ENCODE data around the gene NCOR2. TPM values are rescaled to one million over a fixed set of nuclear protein-coding genes. Genes with fewer than 3 reads are reported as not detected.

NCOR2 gene
- total and polyA plus RNA-seq, 8 donors, result 27.2 to 292 (median 83.5) TPM

- no peaks in the 10 kb centered on the region for H3K27me3 ChIP-seq
- intact Hi-C loops (cut with DNase I; ENCODE audit: low total_unique reads), result no loop called here
- no peak for DNase-seq
- no peak overlapping the region for H3K4me3 ChIP-seq
- peaks cover 35 to 59% (median 48%) of the 10 kb centered on the region in 4 donors for H3K4me1 ChIP-seq
- H3K36me3 ChIP-seq, result peaks cover 0 to 21% (median 13%) of the 10 kb centered on the region in 4 donors
- TF ChIP-seq POLR2AphosphoS5 (IDR thresholded peaks at IDR 0.05), result no peak
- no peak for TF ChIP-seq POLR2A (IDR thresholded peaks at IDR 0.05)
- no peak for TF ChIP-seq EP300 (IDR thresholded peaks at IDR 0.05)
- TF ChIP-seq, protein P1, sequence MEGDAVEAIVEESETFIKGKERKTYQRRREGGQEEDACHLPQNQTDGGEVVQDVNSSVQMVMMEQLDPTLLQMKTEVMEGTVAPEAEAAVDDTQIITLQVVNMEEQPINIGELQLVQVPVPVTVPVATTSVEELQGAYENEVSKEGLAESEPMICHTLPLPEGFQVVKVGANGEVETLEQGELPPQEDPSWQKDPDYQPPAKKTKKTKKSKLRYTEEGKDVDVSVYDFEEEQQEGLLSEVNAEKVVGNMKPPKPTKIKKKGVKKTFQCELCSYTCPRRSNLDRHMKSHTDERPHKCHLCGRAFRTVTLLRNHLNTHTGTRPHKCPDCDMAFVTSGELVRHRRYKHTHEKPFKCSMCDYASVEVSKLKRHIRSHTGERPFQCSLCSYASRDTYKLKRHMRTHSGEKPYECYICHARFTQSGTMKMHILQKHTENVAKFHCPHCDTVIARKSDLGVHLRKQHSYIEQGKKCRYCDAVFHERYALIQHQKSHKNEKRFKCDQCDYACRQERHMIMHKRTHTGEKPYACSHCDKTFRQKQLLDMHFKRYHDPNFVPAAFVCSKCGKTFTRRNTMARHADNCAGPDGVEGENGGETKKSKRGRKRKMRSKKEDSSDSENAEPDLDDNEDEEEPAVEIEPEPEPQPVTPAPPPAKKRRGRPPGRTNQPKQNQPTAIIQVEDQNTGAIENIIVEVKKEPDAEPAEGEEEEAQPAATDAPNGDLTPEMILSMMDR (IDR thresholded peaks at IDR 0.05), result no peak
- H3K27ac ChIP-seq, result no peak overlapping the region
- WGBS, 5 donors, result 85 to 90% (median 89%) methylated on average over 9 of the region's 9 CpGs
- H3K9me3 ChIP-seq, result no peaks in the 10 kb centered on the region
These were observed 30.8 kb downstream of the NCOR2 start for GRCh38 chr12:124536641-124537040.

- no peaks in the 10 kb centered on the region for H3K27me3 ChIP-seq
- peaks cover 32 to 68% (median 52%) of the 10 kb centered on the region in 4 donors for H3K4me1 ChIP-seq
- WGBS, 5 donors, result 73 to 85% (median 81%) methylated on average over 15 to 24 of the region's 24 CpGs
- peaks cover 0 to 21% (median 16%) of the 10 kb centered on the region in 4 donors for H3K36me3 ChIP-seq
- H3K4me3 ChIP-seq, result no peak overlapping the region
- H3K9me3 ChIP-seq, result no peaks in the 10 kb centered on the region
- no peak overlapping the region for H3K27ac ChIP-seq
- no peak for DNase-seq
- TF ChIP-seq, protein P1 (IDR thresholded peaks at IDR 0.05), result no peak
- TF ChIP-seq POLR2AphosphoS5 (IDR thresholded peaks at IDR 0.05) (no peak), EP300 (IDR thresholded peaks at IDR 0.05) (no peak), POLR2A (IDR thresholded peaks at IDR 0.05) (no peak)
- intact Hi-C loops (cut with DNase I; ENCODE audit: low total_unique reads), result no loop called here
These were observed 32.4 kb downstream of the NCOR2 start for GRCh38 chr12:124534776-124535740.

GRCh38 chr12:124533456-124533855 lies 34.0 kb downstream of the NCOR2 start:
- TF ChIP-seq POLR2A (IDR thresholded peaks at IDR 0.05), result no peak
- TF ChIP-seq, protein P1 (IDR thresholded peaks at IDR 0.05), result no peak
- no peak for TF ChIP-seq POLR2AphosphoS5 (IDR thresholded peaks at IDR 0.05)
- H3K27ac ChIP-seq, result no peak overlapping the region
- no peaks in the 10 kb centered on the region for H3K9me3 ChIP-seq
- peaks cover 0 to 24% (median 20%) of the 10 kb centered on the region in 4 donors for H3K36me3 ChIP-seq
- H3K4me1 ChIP-seq, result peaks cover 16 to 53% (median 38%) of the 10 kb centered on the region in 4 donors
- H3K27me3 ChIP-seq, result no peaks in the 10 kb centered on the region
- WGBS, 5 donors, result 87 to 93% (median 89%) methylated on average over 13 of the region's 13 CpGs
- no peak overlapping the region for H3K4me3 ChIP-seq
- intact Hi-C loops (cut with DNase I; ENCODE audit: low total_unique reads), result no loop called here
- DNase-seq, result no peak

DNA sequence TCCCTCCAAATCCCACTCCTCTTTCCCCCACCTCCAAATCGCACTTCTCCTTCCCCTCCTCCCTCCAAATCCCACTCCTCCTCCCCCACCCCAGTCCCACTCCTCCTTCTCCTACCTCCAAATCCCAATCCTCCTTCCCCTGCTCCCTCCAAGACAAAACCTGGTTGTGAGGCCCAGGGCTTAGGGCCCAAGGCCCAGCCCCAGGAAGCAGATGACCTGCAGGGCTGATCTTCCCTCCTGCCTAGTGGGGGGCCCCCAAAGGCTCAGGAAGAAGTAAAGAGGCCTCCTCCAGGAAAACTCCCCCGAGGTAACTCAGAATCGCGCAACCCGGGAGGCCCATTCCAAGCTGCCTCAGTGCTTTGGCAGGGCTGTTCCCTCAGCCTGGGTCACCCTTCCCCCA lies 34.4 kb downstream of the NCOR2 start:
- peaks cover 11 to 53% (median 33%) of the 10 kb centered on the region in 4 donors for H3K4me1 ChIP-seq
- H3K27ac ChIP-seq, result no peak overlapping the region
- no peak for DNase-seq
- no peaks in the 10 kb centered on the region for H3K27me3 ChIP-seq
- no peaks in the 10 kb centered on the region for H3K9me3 ChIP-seq
- no peak for TF ChIP-seq POLR2A (IDR thresholded peaks at IDR 0.05)
- no peak for TF ChIP-seq EP300 (IDR thresholded peaks at IDR 0.05)
- TF ChIP-seq, protein P1 (IDR thresholded peaks at IDR 0.05), result no peak
- TF ChIP-seq POLR2AphosphoS5 (IDR thresholded peaks at IDR 0.05), result no peak
- WGBS, 5 donors, result 71 to 83% (median 79%) methylated on average over 4 to 5 of the region's 5 CpGs
- no peak overlapping the region for H3K4me3 ChIP-seq
- H3K36me3 ChIP-seq, result peaks cover 0 to 24% (median 20%) of the 10 kb centered on the region in 4 donors
- intact Hi-C loops (cut with DNase I; ENCODE audit: low total_unique reads), result no loop called here
